ENCODE measurements around the gene SMPD4.
"Not testable (repeated sequence)": the region's sequence is repeated elsewhere in the genome, so short reads cannot be mapped to it uniquely, and the experiment has no call there.

The SMPD4 gene

GRCh38 chr2:130181325-130181879, at the start of gene SMPD4:
Gene SMPD4, minus strand, starts transcription at chr2:130181602. Its CDS starts 5,010 bp downstream, at chr2:130176592.
- DNase-seq (ENCODE audit: low spot score), result peak; percentile 94

DNA sequence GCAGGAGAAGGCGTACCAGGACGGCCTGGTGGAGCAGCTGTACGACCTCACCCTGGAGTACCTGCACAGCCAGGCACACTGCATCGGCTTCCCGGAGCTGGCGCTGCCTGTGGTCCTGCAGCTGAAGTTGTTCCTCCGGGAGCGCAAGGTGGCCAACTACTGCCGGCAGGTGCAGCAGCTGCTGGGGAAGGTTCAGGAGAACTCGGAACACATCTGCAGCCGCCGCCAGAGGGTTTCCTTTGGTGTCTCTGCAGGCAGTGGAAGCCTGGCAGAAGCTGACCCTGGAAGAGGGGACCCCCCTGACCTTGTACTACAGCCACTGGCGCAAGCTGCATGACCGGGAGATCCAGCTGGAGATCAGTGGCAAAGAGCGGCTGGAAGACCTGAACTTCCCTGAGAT, 49.5 kb upstream of the SMPD4 start:
- DNase-seq (ENCODE audit: low spot score), result not testable (repeated sequence)

DNA sequence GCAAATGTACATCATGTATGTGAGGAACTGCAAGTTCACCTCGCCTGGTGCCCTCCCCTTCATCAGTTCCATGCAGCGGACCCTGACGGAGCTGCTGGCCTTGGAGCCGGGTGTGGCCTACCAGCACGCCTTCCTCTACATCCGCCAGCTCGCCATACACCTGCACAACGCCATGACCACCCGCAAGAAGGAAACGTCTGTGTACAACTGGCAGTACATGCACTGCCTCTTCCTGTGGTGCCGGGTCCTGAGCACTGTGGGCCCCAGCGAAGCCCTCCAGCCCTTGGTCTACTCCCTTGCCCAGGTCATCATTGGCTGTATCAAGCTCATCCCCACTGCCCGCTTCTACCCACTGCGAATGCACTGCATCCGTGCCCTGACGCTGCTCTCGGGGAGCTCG, 49.0 kb upstream of the SMPD4 start:
- not testable (repeated sequence) for DNase-seq (ENCODE audit: low spot score)

DNA sequence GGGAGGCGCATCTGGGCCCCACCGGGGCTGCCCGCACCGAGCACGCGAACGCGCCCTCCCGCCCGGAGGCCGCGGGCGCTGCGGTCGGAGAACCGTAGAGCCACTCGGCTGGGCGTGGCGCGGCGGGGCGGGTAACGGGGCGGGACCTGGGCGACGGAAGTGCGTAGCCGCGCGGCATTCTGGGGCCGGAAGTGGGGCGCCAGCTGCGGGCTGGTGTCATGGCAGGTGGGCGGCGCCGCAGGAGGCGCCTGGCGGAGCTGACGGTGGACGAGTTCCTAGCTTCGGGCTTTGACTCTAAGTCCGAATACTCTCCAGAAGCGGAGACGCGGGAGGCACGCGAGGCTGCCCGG, 47.7 kb upstream of the SMPD4 start:
- not testable (repeated sequence) for DNase-seq (ENCODE audit: low spot score)

GRCh38 chr2:130228467-130229160, 47.2 kb upstream of the SMPD4 start:
- not testable (repeated sequence) for DNase-seq (ENCODE audit: low spot score)

- DNase-seq (ENCODE audit: low spot score), result not testable (repeated sequence)
Observed at GRCh38 chr2:130228005-130228404, 46.6 kb upstream of the SMPD4 start.

- DNase-seq (ENCODE audit: low spot score), result not testable (repeated sequence)
Observed at GRCh38 chr2:130222523-130222922, 41.1 kb upstream of the SMPD4 start.

GRCh38 chr2:130220505-130220904, 39.1 kb upstream of the SMPD4 start:
- not testable (repeated sequence) for DNase-seq (ENCODE audit: low spot score)

DNA sequence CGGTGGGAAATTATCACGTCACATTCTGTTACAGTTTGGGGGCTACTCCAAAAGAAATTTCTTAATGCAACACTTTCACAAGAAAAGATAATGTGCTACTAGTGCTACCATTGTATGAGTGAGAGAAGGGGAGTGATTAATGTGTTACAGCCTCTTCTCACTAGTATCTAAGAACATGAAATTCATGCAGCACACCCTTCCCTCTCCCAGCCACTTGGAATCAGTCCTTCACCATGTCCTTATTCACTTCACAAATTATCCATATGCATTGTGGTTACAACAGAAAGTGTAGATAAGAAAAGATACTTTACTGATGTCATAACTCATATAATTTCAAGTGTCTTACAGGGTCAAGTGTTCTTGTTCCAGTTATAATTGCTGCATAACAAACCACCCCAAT, 37.7 kb upstream of the SMPD4 start:
- not testable (repeated sequence) for DNase-seq (ENCODE audit: low spot score)

- not testable (repeated sequence) for DNase-seq (ENCODE audit: low spot score)
Observed at GRCh38 chr2:130207051-130207450, 25.6 kb upstream of the SMPD4 start.

- DNase-seq (ENCODE audit: low spot score), result not testable (repeated sequence)
Observed at GRCh38 chr2:130203150-130203549, 21.7 kb upstream of the SMPD4 start.

DNA sequence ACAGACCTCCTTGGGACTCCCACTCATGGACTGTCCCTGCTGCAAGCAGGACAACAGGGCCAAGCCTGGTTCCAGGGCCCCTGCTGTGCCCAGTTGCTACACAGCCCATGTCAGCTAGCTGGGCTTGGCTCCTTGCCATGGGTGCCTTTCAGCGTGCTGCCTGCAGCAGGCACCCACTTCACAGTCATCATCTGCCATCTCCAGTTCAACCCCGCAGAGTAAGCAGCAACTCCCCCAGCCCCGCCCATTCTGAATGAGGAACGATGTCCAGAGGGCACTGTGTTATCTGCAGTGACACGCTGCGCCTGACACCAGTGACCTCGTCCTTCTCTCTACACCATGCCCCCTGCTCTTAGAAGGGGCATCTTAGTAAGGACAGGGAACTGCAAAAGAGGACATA, 21.1 kb upstream of the SMPD4 start:
- not testable (repeated sequence) for DNase-seq (ENCODE audit: low spot score)

GRCh38 chr2:130198343-130198742, 16.9 kb upstream of the SMPD4 start, which contains the start of gene TUBA3E:
Gene TUBA3E, minus strand, starts transcription at chr2:130198439. Its CDS starts 79 bp downstream, at chr2:130198360.
- DNase-seq (ENCODE audit: low spot score), result no peak

DNA sequence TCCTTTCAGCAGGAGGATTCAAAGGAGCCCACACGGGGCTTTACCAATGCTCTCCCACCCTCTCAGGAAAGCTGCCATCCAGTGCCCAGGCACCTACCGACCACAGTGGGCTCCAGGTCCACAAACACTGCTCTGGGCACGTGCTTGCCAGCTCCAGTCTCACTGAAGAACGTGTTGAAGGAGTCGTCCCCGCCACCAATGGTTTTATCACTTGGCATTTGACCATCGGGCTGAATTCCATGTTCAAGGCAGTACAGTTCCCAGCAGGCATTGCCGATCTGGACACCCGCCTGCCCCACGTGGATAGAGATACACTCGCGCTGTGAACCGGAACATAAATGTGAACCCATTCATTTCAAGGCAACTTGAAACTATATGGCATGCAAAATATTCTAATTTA, 14.7 kb upstream of the SMPD4 start:
- DNase-seq (ENCODE audit: low spot score), result not testable (repeated sequence)

- DNase-seq (ENCODE audit: low spot score), result not testable (repeated sequence)
Observed at GRCh38 chr2:130195089-130195635, 13.8 kb upstream of the SMPD4 start.

DNA sequence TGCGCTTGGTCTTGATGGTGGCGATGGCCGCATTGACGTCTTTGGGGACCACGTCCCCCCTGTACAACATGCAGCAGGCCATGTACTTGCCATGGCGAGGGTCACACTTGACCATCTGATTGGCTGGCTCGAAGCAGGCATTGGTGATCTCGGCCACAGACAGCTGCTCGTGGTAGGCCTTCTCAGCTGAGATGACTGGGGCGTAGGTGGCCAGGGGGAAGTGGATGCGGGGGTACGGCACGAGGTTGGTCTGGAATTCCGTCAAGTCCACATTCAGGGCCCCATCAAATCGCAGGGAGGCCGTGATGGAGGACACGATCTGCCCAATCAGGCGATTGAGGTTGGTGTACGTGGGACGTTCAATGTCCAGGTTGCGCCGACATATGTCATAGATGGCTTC, 12.4 kb upstream of the SMPD4 start:
- DNase-seq (ENCODE audit: low spot score), result not testable (repeated sequence)

- DNase-seq (ENCODE audit: low spot score), result not testable (repeated sequence)
Observed at GRCh38 chr2:130192451-130192850, 11.0 kb upstream of the SMPD4 start.

DNA sequence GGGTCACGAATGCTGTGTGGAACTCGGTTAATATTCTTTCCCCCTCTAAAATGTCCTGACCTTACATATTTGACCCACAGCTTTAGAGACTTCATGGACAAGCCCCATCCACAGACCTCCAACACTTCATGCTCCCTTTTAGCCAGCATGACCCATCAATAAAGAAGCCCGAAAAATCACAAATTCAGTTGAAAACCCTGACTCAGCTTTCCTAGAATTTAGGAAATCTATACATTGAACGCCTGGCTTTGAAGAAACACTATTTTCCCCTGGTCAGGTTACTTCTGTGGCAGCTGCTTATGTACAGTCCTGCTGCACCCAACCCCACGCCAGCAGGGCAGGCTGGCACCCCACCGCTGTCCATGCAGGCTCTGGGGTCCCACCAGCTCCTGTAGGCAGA, 9.9 kb upstream of the SMPD4 start:
- DNase-seq (ENCODE audit: low spot score), result not testable (repeated sequence)

DNA sequence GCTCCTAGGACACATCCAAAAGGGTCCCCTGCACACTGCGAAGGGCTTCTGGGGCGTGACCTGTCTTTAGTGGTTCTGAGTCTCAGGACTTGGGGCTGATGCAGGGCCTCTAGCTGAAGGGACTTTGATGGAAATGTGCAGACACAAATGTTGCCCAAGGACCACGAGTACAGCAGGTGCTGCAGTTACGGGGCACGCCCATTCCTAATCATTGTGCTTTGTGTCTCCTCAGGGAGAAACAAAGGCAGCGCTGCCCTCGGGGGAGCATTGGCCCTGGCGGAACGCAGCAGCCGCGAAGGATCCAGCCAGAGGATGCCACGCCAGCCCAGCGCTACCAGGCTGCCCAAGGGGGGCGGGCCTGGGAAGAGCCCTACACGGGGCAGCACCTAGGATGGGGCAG, 8.8 kb upstream of the SMPD4 start:
- no peak for DNase-seq (ENCODE audit: low spot score)

DNA sequence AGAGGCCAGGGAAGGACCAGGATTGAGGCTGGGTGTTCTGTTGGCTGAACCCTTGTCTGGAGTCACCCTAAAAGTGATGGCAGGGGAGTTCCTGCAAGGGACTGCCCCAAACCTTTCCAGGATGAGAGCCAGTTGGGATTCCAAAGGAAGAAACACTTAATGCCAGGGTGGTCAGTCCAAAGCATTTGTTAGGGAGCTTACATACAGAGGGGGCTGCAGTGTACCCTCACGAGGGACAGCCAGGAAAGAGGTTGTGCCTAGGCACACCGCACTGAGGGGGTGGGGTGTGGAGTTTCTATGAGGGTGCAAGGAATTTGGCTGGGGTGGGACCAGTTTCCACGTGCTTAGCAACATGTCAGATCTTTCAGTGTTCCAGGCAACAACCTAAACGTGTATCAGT, 7.6 kb upstream of the SMPD4 start:
- DNase-seq (ENCODE audit: low spot score), result not testable (repeated sequence)

- not testable (repeated sequence) for DNase-seq (ENCODE audit: low spot score)
Observed at GRCh38 chr2:130187859-130188792, 6.7 kb upstream of the SMPD4 start.

DNA sequence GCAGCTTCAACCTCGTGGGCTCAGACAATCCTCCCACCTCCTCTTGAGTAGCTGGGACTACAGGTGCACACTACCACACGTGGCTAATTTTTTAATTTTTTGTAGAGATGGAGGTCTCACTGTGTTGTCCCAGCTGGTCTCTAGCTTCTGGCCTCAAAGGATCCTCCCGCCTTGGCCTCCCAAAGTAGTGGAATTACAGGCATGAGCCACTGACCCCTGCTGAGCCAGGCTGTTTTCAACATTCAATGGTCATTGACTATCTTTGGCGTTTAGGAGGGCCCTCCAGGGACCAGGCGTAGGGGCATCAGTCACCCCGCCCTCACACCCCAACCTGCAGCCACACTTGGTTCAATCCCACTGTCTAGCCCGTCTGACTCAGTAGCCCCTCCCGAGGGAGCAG, 5.9 kb upstream of the SMPD4 start:
- no peak for DNase-seq (ENCODE audit: low spot score)

All from Ammon's horn (tissue), 1 donor.